ENCODE measurements around the gene RPL41.
A peak's percentile ranks its signal among the peaks of the same experiment; 100 is the strongest.
"Not testable (repeated sequence)": the region's sequence is repeated elsewhere in the genome, so short reads cannot be mapped to it uniquely, and the experiment has no call there.

Gene RPL41

GRCh38 chr12:56154246-56154771 is 37.9 kb downstream of the RPL41 start:
- Histone ChIP-seq H2AFZ (ENCODE audit: low read depth) (no peak overlapping the region), H3K4me2 (peak overlapping the region; percentile 5; the same call in 1 of the 2 replicates), H3K27me3 (ENCODE audit: insufficient read depth, low read depth) (no peaks in the 10 kb centered on the region), H3K4me3 (IDR thresholded peaks at IDR 0.05; ENCODE audit: insufficient read depth, low read depth, low read length) (no peak overlapping the region), H3K9ac (no peak overlapping the region), H3K27ac (no peak overlapping the region), H3K4me1 (ENCODE audit: low read depth, poor library complexity, severe bottlenecking) (peaks cover 48% of the 10 kb centered on the region), H3K79me2 (ENCODE audit: insufficient read depth, low read depth) (peaks cover 12% of the 10 kb centered on the region), H4K20me1 (ENCODE audit: insufficient read depth) (no peaks in the 10 kb centered on the region), H3K36me3 (ENCODE audit: insufficient read depth) (no peaks in the 10 kb centered on the region)
- no peak for TF ChIP-seq CTCF (conservative IDR thresholded peaks at IDR 0.05; ENCODE audit: low read depth, low read length)

DNA sequence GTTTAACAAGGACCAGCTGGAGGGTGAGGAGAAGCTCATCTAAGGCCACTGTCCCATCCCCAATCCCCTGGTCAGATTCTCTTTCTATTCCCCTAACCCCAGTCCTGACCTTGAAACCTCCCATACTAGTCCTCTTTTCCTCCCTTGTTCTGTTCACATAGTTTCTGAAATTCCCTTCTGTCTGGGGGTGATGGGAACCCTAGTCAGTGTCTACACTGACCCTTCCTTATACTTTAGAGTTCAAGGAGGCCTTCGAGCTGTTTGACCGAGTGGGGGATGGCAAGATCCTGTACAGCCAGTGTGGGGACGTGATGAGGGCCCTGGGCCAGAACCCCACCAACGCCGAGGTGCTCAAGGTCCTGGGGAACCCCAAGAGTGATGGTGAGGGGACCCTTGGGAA is 38.4 kb downstream of the RPL41 start:
- no peak overlapping the region for H3K27ac ChIP-seq
- peaks cover 54% of the 10 kb centered on the region for H3K4me1 ChIP-seq (ENCODE audit: low read depth, poor library complexity, severe bottlenecking)

GRCh38 chr12:56155256-56155845 is 38.9 kb downstream of the RPL41 start:
- Histone ChIP-seq H4K20me1 (ENCODE audit: insufficient read depth) (no peaks in the 10 kb centered on the region), H2AFZ (ENCODE audit: low read depth) (no peak overlapping the region), H3K4me3 (IDR thresholded peaks at IDR 0.05; ENCODE audit: insufficient read depth, low read depth, low read length) (no peak overlapping the region), H3K9ac (no peak overlapping the region), H3K4me1 (ENCODE audit: low read depth, poor library complexity, severe bottlenecking) (peaks cover 56% of the 10 kb centered on the region), H3K79me2 (ENCODE audit: insufficient read depth, low read depth) (peaks cover 23% of the 10 kb centered on the region), H3K27me3 (ENCODE audit: insufficient read depth, low read depth) (no peaks in the 10 kb centered on the region), H3K27ac (no peak overlapping the region), H3K4me2 (no peak overlapping the region), H3K36me3 (ENCODE audit: insufficient read depth) (peaks cover 8% of the 10 kb centered on the region; the same call in 1 of the 2 replicates)
- no peak for TF ChIP-seq CTCF (conservative IDR thresholded peaks at IDR 0.05; ENCODE audit: low read depth, low read length)

More for the DNA sequence above, 38.4 kb downstream of the RPL41 start:
- Histone ChIP-seq H3K27me3 (ENCODE audit: insufficient read depth, low read depth) (no peaks in the 10 kb centered on the region), H3K79me2 (ENCODE audit: insufficient read depth, low read depth) (peaks cover 17% of the 10 kb centered on the region), H2AFZ (ENCODE audit: low read depth) (no peak overlapping the region), H3K9ac (no peak overlapping the region), H4K20me1 (ENCODE audit: insufficient read depth) (no peaks in the 10 kb centered on the region), H3K4me3 (IDR thresholded peaks at IDR 0.05; ENCODE audit: insufficient read depth, low read depth, low read length) (no peak overlapping the region), H3K4me2 (no peak overlapping the region), H3K36me3 (ENCODE audit: insufficient read depth) (peaks cover 2% of the 10 kb centered on the region; the same call in 1 of the 2 replicates)
- TF ChIP-seq CTCF (conservative IDR thresholded peaks at IDR 0.05; ENCODE audit: low read depth, low read length) = no peak

DNA sequence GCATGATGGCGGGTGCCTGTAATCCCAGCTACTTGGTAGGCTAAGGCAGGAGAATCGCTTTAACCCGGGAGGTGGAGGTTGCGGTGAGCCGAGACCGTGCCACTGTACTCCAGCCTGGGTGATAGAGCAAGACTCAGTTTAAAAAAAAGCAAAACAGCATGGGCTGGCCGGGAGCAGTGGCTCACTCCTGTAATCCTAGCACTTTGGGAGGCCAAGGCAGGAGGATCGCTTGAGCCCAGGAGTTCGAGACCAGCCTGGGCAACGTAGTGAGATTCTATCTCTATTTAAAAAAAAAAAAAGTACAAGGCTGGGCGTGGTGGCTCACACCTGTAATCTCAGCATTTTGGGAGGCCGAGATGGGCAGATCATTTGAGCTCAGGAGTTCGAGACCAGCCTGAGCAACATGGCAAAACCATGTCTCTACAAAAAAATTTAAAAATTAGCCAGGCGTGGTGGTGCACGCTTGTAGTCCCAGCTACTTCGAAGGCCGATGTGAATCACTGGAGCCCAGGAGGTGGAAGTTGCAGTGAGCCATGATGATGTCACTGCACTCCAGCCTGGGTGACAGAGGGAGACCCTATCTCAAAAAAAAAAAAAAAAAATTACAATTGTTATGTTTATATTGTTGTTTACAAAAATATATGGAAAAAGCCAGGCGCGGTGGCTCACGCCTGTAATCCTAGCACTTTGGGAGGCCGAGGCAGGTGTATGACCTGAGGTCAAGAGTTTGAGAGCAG is 40.2 kb downstream of the RPL41 start:
- H3K27ac ChIP-seq = peak overlapping the region; percentile 66; the same call in 1 of the 2 replicates
- peak overlapping the region; percentile 86 for H3K4me2 ChIP-seq
- not testable (repeated sequence) for H3K9ac ChIP-seq; H2AFZ ChIP-seq (ENCODE audit: low read depth); H3K4me3 ChIP-seq (IDR thresholded peaks at IDR 0.05; ENCODE audit: insufficient read depth, low read depth, low read length); H4K20me1 ChIP-seq (ENCODE audit: insufficient read depth); H3K27me3 ChIP-seq (ENCODE audit: insufficient read depth, low read depth)
- peaks cover 14% of the 10 kb centered on the region; the same call in 1 of the 2 replicates for H3K36me3 ChIP-seq (ENCODE audit: insufficient read depth)
- H3K79me2 ChIP-seq (ENCODE audit: insufficient read depth, low read depth) = peaks cover 35% of the 10 kb centered on the region
- peaks cover 54% of the 10 kb centered on the region for H3K4me1 ChIP-seq (ENCODE audit: low read depth, poor library complexity, severe bottlenecking)

Measured in KMS-11 (cell line).